Neuronal stem cell (in vitro differentiated cells): Measurements from ENCODE around the gene MS4A10.

Experiments used
- DNase-seq: peaks from one replicate; pipeline ENCODE4 v3.0.0-alpha.2; 2013; ENCODE audit warnings: low spot score
- H2AFZ ChIP-seq: one replicate; pipeline ENCODE4 v1.6.1; 2013; ENCODE audit warnings: mild to moderate bottlenecking, low read length, inconsistent platforms
- H2AK5ac ChIP-seq: 2 replicates; pipeline ENCODE4 v1.6.1; 2013; ENCODE audit warnings: low read depth, mild to moderate bottlenecking, inconsistent platforms, low read length, moderate library complexity, mixed read lengths
- H2BK120ac ChIP-seq: 2 replicates; pipeline ENCODE4 v1.6.1; 2013; ENCODE audit warnings: low read depth, mild to moderate bottlenecking, inconsistent platforms, low read length, moderate library complexity, mixed read lengths
- H2BK12ac ChIP-seq: one replicate; pipeline ENCODE4 v1.6.1; 2013; ENCODE audit warnings: low read length, inconsistent platforms
- H2BK15ac ChIP-seq: 2 replicates; pipeline ENCODE4 v1.6.1; 2013; ENCODE audit warnings: mild to moderate bottlenecking, low read length, inconsistent platforms, mixed read lengths
- H2BK5ac ChIP-seq: one replicate; pipeline ENCODE4 v1.6.1; 2013; ENCODE audit warnings: inconsistent platforms, mild to moderate bottlenecking, low read length, moderate library complexity
- H3K14ac ChIP-seq: one replicate; pipeline ENCODE4 v1.6.1; 2013; ENCODE audit warnings: low read length, inconsistent platforms
- H3K18ac ChIP-seq: 2 replicates; pipeline ENCODE4 v1.6.1; 2013; ENCODE audit warnings: low read length, inconsistent platforms
- H3K23ac ChIP-seq: 2 replicates; pipeline ENCODE4 v1.6.1; 2013; ENCODE audit warnings: low read depth, mild to moderate bottlenecking, mixed read lengths, low read length, inconsistent platforms; ENCODE audit not compliant: poor library complexity
- H3K27ac ChIP-seq: replicated peaks from 3 replicates; pipeline ENCODE4 v1.5.1; 2013; ENCODE audit warnings: low read length, inconsistent platforms
- H3K27me3 ChIP-seq, 3 experiments: 2 replicates each; pipeline ENCODE4 v1.6.1; 2013; ENCODE audit warnings: low read length in 3 of 3, mild to moderate bottlenecking in 2 of 3, inconsistent platforms in 1 of 3, low read depth in 1 of 3, mixed read lengths in 1 of 3, moderate library complexity in 1 of 3; ENCODE audit not compliant: control insufficient read depth in 3 of 3, insufficient read depth in 3 of 3
- H3K36me3 ChIP-seq, 2 donors: replicated peaks in 1 of 2; 2 replicates each; pipeline ENCODE4 v1.6.1; 2013; ENCODE audit warnings: low read length in 2 of 2; ENCODE audit not compliant: control insufficient read depth in 2 of 2, insufficient read depth in 2 of 2
- H3K4ac ChIP-seq: 2 replicates; pipeline ENCODE4 v1.6.1; 2013; ENCODE audit warnings: inconsistent platforms, mild to moderate bottlenecking, low read length, moderate library complexity
- H3K4me1 ChIP-seq, 2 donors: 1 replicate in 1 of 2; 2 replicates in 1 of 2; pipeline ENCODE4 v1.6.1; 2013; ENCODE audit warnings: low read length in 2 of 2, low read depth in 1 of 2; ENCODE audit not compliant: control insufficient read depth in 2 of 2, insufficient read depth in 1 of 2
- H3K4me2 ChIP-seq: one replicate; pipeline ENCODE4 v1.6.1; 2013; ENCODE audit warnings: mild to moderate bottlenecking, low read length, inconsistent platforms; ENCODE audit not compliant: insufficient read depth, poor library complexity, severe bottlenecking
- H3K4me3 ChIP-seq, 2 donors: 2 replicates each; pipeline ENCODE4 v1.5.1; 2013; ENCODE audit warnings: low read length in 2 of 2, mild to moderate bottlenecking in 2 of 2, inconsistent platforms in 1 of 2, moderate library complexity in 1 of 2
- H3K79me1 ChIP-seq: one replicate; pipeline ENCODE4 v1.6.1; 2013; ENCODE audit warnings: low read depth, mild to moderate bottlenecking, inconsistent platforms, low read length, moderate library complexity
- H3K9ac ChIP-seq: one replicate; pipeline ENCODE4 v1.6.1; 2013; ENCODE audit warnings: mild to moderate bottlenecking, low read depth, low read length, inconsistent platforms; ENCODE audit not compliant: poor library complexity
- H3K9me3 ChIP-seq, 2 donors: replicated peaks in 1 of 2; 2 replicates each; pipeline versions ENCODE3 to v1.6.1; 2013; ENCODE audit warnings: low read length in 2 of 2, mild to moderate bottlenecking in 2 of 2, inconsistent platforms in 1 of 2, low read depth in 1 of 2, mixed read lengths in 1 of 2, moderate library complexity in 1 of 2; ENCODE audit not compliant: control insufficient read depth in 2 of 2, insufficient read depth in 1 of 2
- H4K8ac ChIP-seq: one replicate; pipeline ENCODE4 v1.6.1; 2013; ENCODE audit warnings: low read depth, mild to moderate bottlenecking, inconsistent platforms, low read length, moderate library complexity
- H4K91ac ChIP-seq: one replicate; pipeline ENCODE4 v1.6.1; 2013; ENCODE audit warnings: low read length, low read depth, mild to moderate bottlenecking, inconsistent platforms; ENCODE audit not compliant: poor library complexity
- WGBS, 2 donors: extraction: QIAGEN DNeasy Blood & Tissue Kit; methylation state at CpG; one replicate each; pipeline ENCODE4 v1.1.7; 2013; ENCODE audit warnings: missing lambda C conversion rate in 2 of 2, mixed read lengths in 1 of 2; ENCODE audit not compliant: insufficient read length in 2 of 2, insufficient replicate concordance in 1 of 2; ENCODE audit errors: extremely low coverage in 2 of 2; 5-methylcytosine and 5-hydroxymethylcytosine counted together

MS4A10 gene

DNA sequence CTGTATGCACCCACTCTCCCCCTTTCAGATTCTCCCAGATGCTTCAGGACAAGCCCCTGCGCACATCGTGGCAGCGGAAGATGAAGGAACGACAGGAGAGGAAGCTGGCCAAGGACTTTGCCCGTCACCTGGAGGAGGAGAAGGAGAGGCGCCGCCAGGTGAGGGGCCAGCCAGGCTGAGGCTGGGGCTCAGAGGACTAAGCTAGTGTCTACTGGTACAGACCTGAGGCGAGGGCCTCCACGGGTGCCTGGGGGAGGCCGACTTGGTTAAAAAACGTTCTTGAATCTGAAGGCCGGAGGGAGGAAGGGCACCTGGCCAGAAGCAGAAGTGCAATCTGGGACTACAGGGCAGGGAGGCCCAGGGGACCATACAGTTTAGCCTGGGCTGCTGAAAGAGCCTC, 62.8 kb downstream of the MS4A10 start:
- no peak overlapping the region for H3K4ac ChIP-seq
- H2BK120ac ChIP-seq = no peak overlapping the region
- H3K27me3 ChIP-seq = no peaks in the 10 kb centered on the region
- no peak overlapping the region for H3K27ac ChIP-seq
- no peak overlapping the region for H2BK5ac ChIP-seq
- no CpG with 5 or more reads among the region's 12 CpGs for WGBS, 2 donors
- no peak overlapping the region for H3K4me3 ChIP-seq
- no peaks in the 10 kb centered on the region for H3K9me3 ChIP-seq
- H3K9ac ChIP-seq = no peak overlapping the region
- no peak overlapping the region for H2BK12ac ChIP-seq
- H2AK5ac ChIP-seq = no peak overlapping the region
- H4K8ac ChIP-seq = no peak overlapping the region
- H3K4me2 ChIP-seq = no peak overlapping the region
- H2BK15ac ChIP-seq = no peak overlapping the region
- no peak for DNase-seq
- peaks cover 36 to 52% of the 10 kb centered on the region in 2 donors for H3K36me3 ChIP-seq
- H3K4me1 ChIP-seq = peaks cover 9 to 18% of the 10 kb centered on the region in 2 donors
- no peak overlapping the region for H2AFZ ChIP-seq
- H3K18ac ChIP-seq = no peak overlapping the region
- H4K91ac ChIP-seq = no peak overlapping the region
- peaks cover 4% of the 10 kb centered on the region for H3K79me1 ChIP-seq
- no peak overlapping the region for H3K23ac ChIP-seq
- no peak overlapping the region for H3K14ac ChIP-seq

DNA sequence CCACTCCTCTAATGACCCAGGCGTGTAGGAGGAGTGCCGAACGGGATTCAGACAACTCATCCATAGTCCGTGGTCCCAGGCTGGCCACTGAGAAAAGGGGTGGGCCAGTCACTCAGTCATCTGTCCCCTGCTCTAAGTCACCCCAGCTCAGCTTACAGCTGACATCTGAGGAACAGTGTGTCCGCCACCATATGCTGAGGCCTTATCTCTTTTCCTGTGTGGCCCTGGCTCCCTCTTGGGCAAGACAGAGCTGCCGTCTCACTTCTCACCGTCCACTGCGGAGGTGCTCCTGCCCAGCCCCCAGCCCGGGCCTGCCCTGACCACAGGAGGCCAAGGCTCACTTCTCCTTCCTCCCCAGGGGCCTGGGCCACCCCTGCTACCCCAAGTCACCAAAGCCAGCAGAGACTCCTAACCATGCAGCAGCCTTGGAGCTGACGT, 63.6 kb downstream of the MS4A10 start:
- no peak overlapping the region for H3K14ac ChIP-seq
- no peak overlapping the region for H2BK15ac ChIP-seq
- H3K27ac ChIP-seq = no peak overlapping the region
- H3K9ac ChIP-seq = no peak overlapping the region
- H3K9me3 ChIP-seq = no peaks in the 10 kb centered on the region
- H3K36me3 ChIP-seq = peaks cover 36 to 52% of the 10 kb centered on the region in 2 donors
- no peak overlapping the region for H2AK5ac ChIP-seq
- H3K27me3 ChIP-seq = no peaks in the 10 kb centered on the region
- H3K4me2 ChIP-seq = no peak overlapping the region
- H3K79me1 ChIP-seq = peaks cover 4% of the 10 kb centered on the region
- H2BK5ac ChIP-seq = no peak overlapping the region
- no peak overlapping the region for H4K91ac ChIP-seq
- no peak overlapping the region for H2AFZ ChIP-seq
- no peak overlapping the region for H3K18ac ChIP-seq
- H4K8ac ChIP-seq = no peak overlapping the region
- H2BK12ac ChIP-seq = no peak overlapping the region
- H3K4ac ChIP-seq = no peak overlapping the region
- no CpG with 5 or more reads among the region's 10 CpGs for WGBS, 2 donors
- peaks cover 6 to 15% of the 10 kb centered on the region in 2 donors for H3K4me1 ChIP-seq
- H3K4me3 ChIP-seq = no peak overlapping the region
- no peak for DNase-seq
- H2BK120ac ChIP-seq = no peak overlapping the region
- H3K23ac ChIP-seq = no peak overlapping the region

DNA sequence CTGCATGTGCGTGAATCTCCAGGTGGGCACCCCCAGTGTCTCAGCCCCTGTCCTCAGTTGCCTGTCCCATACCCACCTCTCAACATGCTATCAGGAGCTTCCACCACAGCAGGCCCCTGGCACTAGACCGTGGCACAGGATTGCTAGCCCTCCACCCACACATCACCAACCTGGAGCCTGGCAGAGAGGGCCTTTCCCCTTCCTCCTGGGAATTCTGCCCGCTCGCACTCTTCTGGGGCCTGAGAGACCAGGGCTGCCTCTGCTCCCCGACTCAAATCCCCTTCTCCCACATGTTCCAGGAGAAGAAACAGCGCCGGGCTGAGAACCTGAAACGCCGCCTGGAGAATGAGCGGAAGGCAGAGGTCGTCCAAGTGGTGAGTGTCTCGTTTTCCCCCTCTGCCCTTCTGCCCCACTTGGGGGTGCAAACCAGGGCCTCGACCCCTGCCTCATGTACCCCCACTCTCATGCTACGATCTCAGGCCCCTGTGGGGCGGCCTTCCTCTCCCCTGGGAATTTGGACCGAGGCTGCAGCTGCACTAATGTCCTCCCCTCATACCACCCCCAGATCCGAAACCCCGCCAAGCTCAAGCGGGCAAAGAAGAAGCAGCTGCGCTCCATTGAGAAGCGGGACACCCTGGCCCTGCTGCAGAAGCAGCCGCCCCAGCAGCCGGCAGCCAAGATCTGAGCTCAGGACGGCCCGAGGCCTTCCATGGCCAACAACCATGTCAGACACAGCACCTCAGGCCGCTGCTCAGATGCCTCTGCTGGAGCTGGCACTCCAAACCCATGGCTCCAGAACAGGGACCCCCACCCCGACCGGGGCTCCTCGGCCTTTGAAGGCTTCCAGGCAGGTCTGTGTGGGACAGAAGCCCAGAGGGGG, 64.7 kb downstream of the MS4A10 start:
- no peak overlapping the region for H3K9ac ChIP-seq
- H4K91ac ChIP-seq = no peak overlapping the region
- WGBS, 2 donors = no CpG with 5 or more reads among the region's 29 CpGs
- no peak overlapping the region for H3K4ac ChIP-seq
- H3K4me1 ChIP-seq = peaks cover 0 to 5% of the 10 kb centered on the region in 2 donors
- H2AK5ac ChIP-seq = no peak overlapping the region
- no peak overlapping the region for H3K4me3 ChIP-seq
- no peak overlapping the region for H3K18ac ChIP-seq
- no peak overlapping the region for H3K14ac ChIP-seq
- no peak overlapping the region for H3K4me2 ChIP-seq
- H4K8ac ChIP-seq = no peak overlapping the region
- H3K23ac ChIP-seq = no peak overlapping the region
- no peaks in the 10 kb centered on the region for H3K27me3 ChIP-seq
- H3K36me3 ChIP-seq = peaks cover 34 to 52% of the 10 kb centered on the region in 2 donors
- no peak overlapping the region for H2BK12ac ChIP-seq
- H2BK5ac ChIP-seq = no peak overlapping the region
- H2AFZ ChIP-seq = no peak overlapping the region
- no peak overlapping the region for H2BK15ac ChIP-seq
- H3K9me3 ChIP-seq = no peaks in the 10 kb centered on the region
- no peaks in the 10 kb centered on the region for H3K79me1 ChIP-seq
- H3K27ac ChIP-seq = no peak overlapping the region
- no peak overlapping the region for H2BK120ac ChIP-seq
- DNase-seq = no peak
